ENCODE data around the gene PTTG1. TPM values are rescaled to one million over a fixed set of nuclear protein-coding genes. Genes with fewer than 3 reads are reported as not detected.

PTTG1 gene
- total and polyA plus RNA-seq, 8 donors = 2.3 to 104 (median 23.9) TPM; not detected in 1

DNA sequence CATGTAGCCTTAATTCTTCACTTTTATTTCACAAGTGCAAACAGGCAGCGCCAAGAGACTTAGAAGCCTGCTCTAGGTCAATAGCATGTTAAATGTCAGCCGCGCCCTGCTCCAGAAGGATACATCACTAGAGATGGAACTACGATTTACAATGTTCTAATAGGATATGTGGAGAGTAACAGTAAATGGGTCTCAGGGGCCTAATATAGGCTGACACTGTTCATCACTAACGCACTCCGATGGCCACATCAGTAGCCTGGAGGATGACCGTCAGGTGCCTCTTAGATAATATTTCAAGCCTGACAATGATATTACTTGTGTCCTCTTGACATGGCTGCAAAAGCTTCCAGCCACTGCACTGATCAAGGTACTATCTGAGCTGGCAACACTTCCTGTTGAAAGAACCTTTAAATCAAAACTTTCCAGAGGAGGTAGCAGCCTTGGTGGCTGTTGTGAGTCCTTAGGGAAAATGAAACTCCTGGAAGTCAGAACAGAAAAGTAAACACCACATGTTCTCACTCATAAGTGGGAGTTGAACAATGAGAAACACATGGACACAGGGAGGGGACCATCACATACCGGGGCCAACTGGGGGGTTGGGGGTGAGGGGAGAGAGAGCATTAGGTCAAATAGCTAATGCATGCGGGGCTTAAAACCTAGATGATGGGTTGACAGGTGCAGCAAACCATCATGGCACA is 35.0 kb downstream of the PTTG1 start:
- H3K4me1 ChIP-seq = peaks cover 0 to 11% (median 0%) of the 10 kb centered on the region in 4 donors
- intact Hi-C loops (cut with DNase I; ENCODE audit: low total_unique reads) = no loop called here
- no peaks in the 10 kb centered on the region for H3K9me3 ChIP-seq
- no peak overlapping the region for H3K4me3 ChIP-seq
- no peaks in the 10 kb centered on the region for H3K36me3 ChIP-seq
- TF ChIP-seq EP300 (IDR thresholded peaks at IDR 0.05) = no peak
- H3K27ac ChIP-seq = no peak overlapping the region
- H3K27me3 ChIP-seq = peaks cover 0 to 12% (median 0%) of the 10 kb centered on the region in 3 donors
- 82 to 89% (median 85%) methylated on average over 9 of the region's 9 CpGs for WGBS, 5 donors
- no peak for DNase-seq

DNA sequence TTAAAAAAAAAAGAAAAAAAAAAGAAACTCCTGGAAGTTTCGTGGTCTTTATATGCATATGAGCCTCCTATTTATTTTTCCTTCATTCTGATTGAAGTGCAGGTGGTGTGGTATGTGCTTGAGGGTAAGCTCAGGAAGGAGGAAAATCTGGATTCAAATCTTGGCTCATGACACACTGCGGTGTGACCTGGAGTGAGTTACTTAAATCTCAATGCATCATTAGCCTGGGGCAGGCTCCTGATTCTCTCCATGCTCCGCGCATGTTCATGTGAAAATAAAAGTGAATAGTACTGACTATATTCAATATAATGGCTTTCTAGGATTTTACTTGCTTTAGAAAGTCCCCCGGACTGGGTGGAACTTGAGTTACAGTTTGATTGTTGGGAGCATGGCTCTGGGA is 35.6 kb downstream of the PTTG1 start:
- TF ChIP-seq POLR2A (IDR thresholded peaks at IDR 0.05) = no peak
- TF ChIP-seq POLR2AphosphoS5 (IDR thresholded peaks at IDR 0.05) = no peak
- TF ChIP-seq EP300 (IDR thresholded peaks at IDR 0.05) = no peak
- TF ChIP-seq, protein P1, sequence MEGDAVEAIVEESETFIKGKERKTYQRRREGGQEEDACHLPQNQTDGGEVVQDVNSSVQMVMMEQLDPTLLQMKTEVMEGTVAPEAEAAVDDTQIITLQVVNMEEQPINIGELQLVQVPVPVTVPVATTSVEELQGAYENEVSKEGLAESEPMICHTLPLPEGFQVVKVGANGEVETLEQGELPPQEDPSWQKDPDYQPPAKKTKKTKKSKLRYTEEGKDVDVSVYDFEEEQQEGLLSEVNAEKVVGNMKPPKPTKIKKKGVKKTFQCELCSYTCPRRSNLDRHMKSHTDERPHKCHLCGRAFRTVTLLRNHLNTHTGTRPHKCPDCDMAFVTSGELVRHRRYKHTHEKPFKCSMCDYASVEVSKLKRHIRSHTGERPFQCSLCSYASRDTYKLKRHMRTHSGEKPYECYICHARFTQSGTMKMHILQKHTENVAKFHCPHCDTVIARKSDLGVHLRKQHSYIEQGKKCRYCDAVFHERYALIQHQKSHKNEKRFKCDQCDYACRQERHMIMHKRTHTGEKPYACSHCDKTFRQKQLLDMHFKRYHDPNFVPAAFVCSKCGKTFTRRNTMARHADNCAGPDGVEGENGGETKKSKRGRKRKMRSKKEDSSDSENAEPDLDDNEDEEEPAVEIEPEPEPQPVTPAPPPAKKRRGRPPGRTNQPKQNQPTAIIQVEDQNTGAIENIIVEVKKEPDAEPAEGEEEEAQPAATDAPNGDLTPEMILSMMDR (IDR thresholded peaks at IDR 0.05) = no peak
- peaks cover 0 to 12% (median 0%) of the 10 kb centered on the region in 3 donors for H3K27me3 ChIP-seq
- no peak for DNase-seq
- no peak overlapping the region for H3K27ac ChIP-seq
- no peaks in the 10 kb centered on the region for H3K36me3 ChIP-seq
- H3K4me3 ChIP-seq = no peak overlapping the region
- H3K9me3 ChIP-seq = no peaks in the 10 kb centered on the region
- peaks cover 0 to 8% (median 0%) of the 10 kb centered on the region in 4 donors for H3K4me1 ChIP-seq
- intact Hi-C loops (cut with DNase I; ENCODE audit: low total_unique reads) = no loop called here
- 88 to 91% (median 89%) methylated on average over 5 of the region's 5 CpGs for WGBS, 5 donors

DNA sequence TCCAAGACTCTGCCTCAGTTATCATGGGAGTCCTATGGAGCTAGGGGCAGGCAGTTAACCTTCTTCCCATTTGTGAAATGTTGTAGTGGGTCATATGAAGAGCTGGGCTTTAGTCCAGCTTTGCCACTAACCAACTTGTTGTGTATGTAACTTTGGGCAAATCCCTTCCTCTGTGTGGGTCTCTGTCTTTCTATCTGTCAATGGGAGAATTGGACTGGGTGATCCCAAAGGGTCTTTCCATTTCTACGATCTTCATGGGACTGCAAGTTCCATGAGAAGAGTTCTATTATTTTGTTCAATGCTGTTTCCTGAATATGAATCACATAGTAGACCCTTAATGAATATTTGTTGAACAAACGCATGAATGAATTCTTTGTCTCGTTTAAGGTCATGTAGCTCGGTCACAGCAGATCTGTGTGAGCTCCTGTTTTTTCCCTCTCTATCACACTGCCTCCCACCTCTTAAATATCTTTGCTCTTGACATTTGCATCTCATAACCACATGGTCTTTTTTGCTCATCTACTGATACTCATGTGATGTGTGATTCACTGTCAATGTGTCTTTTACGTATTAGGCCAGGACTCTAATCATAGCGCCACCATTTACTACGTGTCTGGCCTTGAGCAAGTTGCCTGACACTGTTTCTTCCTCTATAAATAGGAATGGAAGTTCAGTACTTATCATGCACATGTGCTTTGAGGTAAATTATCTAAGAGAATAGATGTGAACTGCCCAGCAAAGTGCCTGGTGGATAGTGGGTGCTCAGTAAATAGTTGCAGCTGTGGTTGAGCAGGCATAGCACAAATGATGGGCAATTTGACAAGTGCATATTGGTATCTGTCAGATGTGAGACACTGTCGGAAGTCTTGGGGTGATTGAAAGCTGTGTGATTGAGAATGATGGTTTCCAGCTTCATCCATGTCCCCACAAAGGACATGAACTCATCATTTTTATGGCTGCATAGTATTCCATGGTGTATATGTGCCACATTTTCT is 37.4 kb downstream of the PTTG1 start:
- Histone ChIP-seq H3K4me1 (no peaks in the 10 kb centered on the region), H3K36me3 (no peaks in the 10 kb centered on the region), H3K27me3 (peaks cover 0 to 12% (median 0%) of the 10 kb centered on the region in 3 donors), H3K27ac (no peak overlapping the region), H3K4me3 (no peak overlapping the region), H3K9me3 (no peaks in the 10 kb centered on the region)
- intact Hi-C loops (cut with DNase I; ENCODE audit: low total_unique reads) = no loop called here
- no peak for TF ChIP-seq POLR2AphosphoS5 (IDR thresholded peaks at IDR 0.05)
- TF ChIP-seq, protein P1 (IDR thresholded peaks at IDR 0.05) = no peak
- no peak for TF ChIP-seq POLR2A (IDR thresholded peaks at IDR 0.05)
- no peak for TF ChIP-seq EP300 (IDR thresholded peaks at IDR 0.05)
- DNase-seq = no peak
- 81 to 88% (median 86%) methylated on average over 8 of the region's 8 CpGs for WGBS, 5 donors

DNA sequence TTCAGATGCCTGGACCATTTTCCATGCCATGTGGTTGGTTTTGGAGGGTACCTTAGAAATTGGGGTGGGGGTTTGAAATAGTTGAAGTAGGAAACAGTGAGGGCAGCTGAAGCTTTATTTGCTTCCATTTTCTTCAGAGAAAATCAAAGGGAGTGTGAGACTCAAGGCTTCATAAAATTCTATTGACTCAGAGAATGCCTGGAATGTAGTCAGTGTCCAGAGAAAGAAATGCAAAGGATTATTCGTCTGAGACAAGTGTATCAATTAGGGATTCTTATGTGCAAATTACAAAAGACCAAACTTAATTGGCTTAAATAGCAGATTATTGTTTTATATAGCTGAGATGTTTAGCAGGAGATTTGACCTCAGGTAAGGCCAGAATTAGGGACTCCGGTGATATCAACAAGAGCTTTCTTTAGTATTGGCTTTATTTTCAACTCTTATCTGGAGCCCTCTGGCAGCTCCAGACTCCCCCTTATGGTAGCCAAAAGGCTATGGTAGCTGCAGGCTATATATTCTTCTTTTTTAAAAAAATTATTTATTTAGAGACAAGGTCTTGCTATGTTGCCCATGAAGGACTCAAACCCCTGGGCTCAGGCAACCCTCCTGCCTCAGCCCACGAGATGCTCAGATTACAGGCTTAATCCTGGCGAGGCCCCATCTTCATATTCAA is 38.9 kb downstream of the PTTG1 start:
- H3K4me3 ChIP-seq = no peak overlapping the region
- intact Hi-C loops (cut with DNase I; ENCODE audit: low total_unique reads) = no loop called here
- no peak overlapping the region for H3K27ac ChIP-seq
- H3K9me3 ChIP-seq = no peaks in the 10 kb centered on the region
- DNase-seq = no peak
- no peaks in the 10 kb centered on the region for H3K36me3 ChIP-seq
- WGBS, 5 donors = 76 to 91% (median 86%) methylated on average over 4 of the region's 4 CpGs
- TF ChIP-seq POLR2A (IDR thresholded peaks at IDR 0.05) = no peak
- no peak for TF ChIP-seq POLR2AphosphoS5 (IDR thresholded peaks at IDR 0.05)
- TF ChIP-seq, protein P1 (IDR thresholded peaks at IDR 0.05) = no peak
- no peak for TF ChIP-seq EP300 (IDR thresholded peaks at IDR 0.05)
- H3K4me1 ChIP-seq = no peaks in the 10 kb centered on the region
- peaks cover 0 to 12% (median 0%) of the 10 kb centered on the region in 3 donors for H3K27me3 ChIP-seq
